GM21423 (cell line): ENCODE data around the gene GPER1.
A peak's percentile ranks its signal among the peaks of the same experiment; 100 is the strongest.

Experiments
- ATAC-seq: cut with Tn5 transposase; IDR thresholded peaks from one replicate; pipeline ENCODE4 v1.9.1; 2021; ENCODE audit warnings: mild to moderate bottlenecking, moderate library complexity; ENCODE audit not compliant: unreplicated experiment

Gene GPER1

GRCh38 chr7:1086588-1087464, 1.1 kb upstream of the GPER1 start:
- peak; percentile 60 for ATAC-seq

- no peak for ATAC-seq
Observed at GRCh38 chr7:1087465-1087814, 473 bp upstream of the GPER1 start.

GRCh38 chr7:1090236-1090635, 2.3 kb downstream of the GPER1 start:
- ATAC-seq, result no peak

- ATAC-seq, result no peak
Observed at GRCh38 chr7:1090686-1091643, 3.1 kb downstream of the GPER1 start.

GRCh38 chr7:1091644-1092027, 3.7 kb downstream of the GPER1 start:
- ATAC-seq, result no peak

GRCh38 chr7:1092161-1092632, 4.3 kb downstream of the GPER1 start:
- no peak for ATAC-seq

GRCh38 chr7:1092806-1093501, 5.0 kb downstream of the GPER1 start:
- no peak for ATAC-seq

- ATAC-seq, result no peak
Observed at GRCh38 chr7:1093502-1093843, 5.6 kb downstream of the GPER1 start.

GRCh38 chr7:1093916-1094508, 6.1 kb downstream of the GPER1 start:
- no peak for ATAC-seq

- no peak for ATAC-seq
Observed at GRCh38 chr7:1094870-1095269, 7.0 kb downstream of the GPER1 start.

GRCh38 chr7:1095621-1096155, 7.8 kb downstream of the GPER1 start:
- no peak for ATAC-seq

- ATAC-seq, result no peak
Observed at GRCh38 chr7:1096156-1097119, 8.5 kb downstream of the GPER1 start.

- no peak for ATAC-seq
Observed at GRCh38 chr7:1097120-1097504, 9.2 kb downstream of the GPER1 start.

GRCh38 chr7:1098243-1099153, 10.6 kb downstream of the GPER1 start:
- ATAC-seq, result no peak

- ATAC-seq, result no peak
Observed at GRCh38 chr7:1099154-1099542, 11.2 kb downstream of the GPER1 start.

GRCh38 chr7:1099637-1100036, 11.7 kb downstream of the GPER1 start:
- no peak for ATAC-seq

- no peak for ATAC-seq
Observed at GRCh38 chr7:1100386-1100785, 12.5 kb downstream of the GPER1 start.

GRCh38 chr7:1100834-1101562, 13.1 kb downstream of the GPER1 start:
- ATAC-seq, result no peak
